Subcutaneous adipose tissue (tissue), 4 donors: ENCODE measurements around the gene KLHL6. TPM values are rescaled to one million over a fixed set of nuclear protein-coding genes. Genes with fewer than 3 reads are reported as not detected.

Experiments used
- total RNA-seq, 4 donors: library from RNA; depleted of rRNA; stranded (reverse); fragments of >200 nt; gene quantifications; one replicate each; pipeline ENCODE4 v1.1.0, GENCODE V29; 2016
- TF ChIP-seq, protein P1 (sequence below): fragments of 450-650 bp; IDR thresholded peaks from one replicate; pipeline ENCODE4 v1.5.1; 2016; ENCODE audit warnings: low read depth, mild to moderate bottlenecking, control low read depth, antibody characterized with exemption, moderate library complexity

KLHL6 gene
- total RNA-seq, 4 donors from 2014 or later: 2.4 to 18.7 (median 3.4) TPM

DNA sequence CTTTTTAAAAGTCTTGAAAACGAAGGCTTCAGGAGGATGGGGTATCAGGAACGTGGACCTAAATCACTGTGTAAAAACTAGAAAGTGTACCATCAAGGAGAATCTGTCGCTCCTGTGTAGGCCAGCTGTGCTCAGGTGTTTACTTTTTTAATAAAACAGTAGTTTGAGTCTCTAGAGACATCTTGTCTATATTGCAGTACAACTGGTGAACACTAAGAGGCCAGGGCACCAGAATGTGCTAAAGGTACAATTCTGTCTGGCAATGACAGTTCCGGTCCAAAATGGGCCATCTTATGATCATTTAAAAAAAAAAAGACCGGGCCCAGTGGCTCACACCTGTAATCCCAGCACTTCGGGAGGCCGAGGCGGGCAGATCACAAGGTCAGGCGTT is 65.3 kb downstream of the KLHL6 start:
- TF ChIP-seq, protein P1, sequence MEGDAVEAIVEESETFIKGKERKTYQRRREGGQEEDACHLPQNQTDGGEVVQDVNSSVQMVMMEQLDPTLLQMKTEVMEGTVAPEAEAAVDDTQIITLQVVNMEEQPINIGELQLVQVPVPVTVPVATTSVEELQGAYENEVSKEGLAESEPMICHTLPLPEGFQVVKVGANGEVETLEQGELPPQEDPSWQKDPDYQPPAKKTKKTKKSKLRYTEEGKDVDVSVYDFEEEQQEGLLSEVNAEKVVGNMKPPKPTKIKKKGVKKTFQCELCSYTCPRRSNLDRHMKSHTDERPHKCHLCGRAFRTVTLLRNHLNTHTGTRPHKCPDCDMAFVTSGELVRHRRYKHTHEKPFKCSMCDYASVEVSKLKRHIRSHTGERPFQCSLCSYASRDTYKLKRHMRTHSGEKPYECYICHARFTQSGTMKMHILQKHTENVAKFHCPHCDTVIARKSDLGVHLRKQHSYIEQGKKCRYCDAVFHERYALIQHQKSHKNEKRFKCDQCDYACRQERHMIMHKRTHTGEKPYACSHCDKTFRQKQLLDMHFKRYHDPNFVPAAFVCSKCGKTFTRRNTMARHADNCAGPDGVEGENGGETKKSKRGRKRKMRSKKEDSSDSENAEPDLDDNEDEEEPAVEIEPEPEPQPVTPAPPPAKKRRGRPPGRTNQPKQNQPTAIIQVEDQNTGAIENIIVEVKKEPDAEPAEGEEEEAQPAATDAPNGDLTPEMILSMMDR: no peak

DNA sequence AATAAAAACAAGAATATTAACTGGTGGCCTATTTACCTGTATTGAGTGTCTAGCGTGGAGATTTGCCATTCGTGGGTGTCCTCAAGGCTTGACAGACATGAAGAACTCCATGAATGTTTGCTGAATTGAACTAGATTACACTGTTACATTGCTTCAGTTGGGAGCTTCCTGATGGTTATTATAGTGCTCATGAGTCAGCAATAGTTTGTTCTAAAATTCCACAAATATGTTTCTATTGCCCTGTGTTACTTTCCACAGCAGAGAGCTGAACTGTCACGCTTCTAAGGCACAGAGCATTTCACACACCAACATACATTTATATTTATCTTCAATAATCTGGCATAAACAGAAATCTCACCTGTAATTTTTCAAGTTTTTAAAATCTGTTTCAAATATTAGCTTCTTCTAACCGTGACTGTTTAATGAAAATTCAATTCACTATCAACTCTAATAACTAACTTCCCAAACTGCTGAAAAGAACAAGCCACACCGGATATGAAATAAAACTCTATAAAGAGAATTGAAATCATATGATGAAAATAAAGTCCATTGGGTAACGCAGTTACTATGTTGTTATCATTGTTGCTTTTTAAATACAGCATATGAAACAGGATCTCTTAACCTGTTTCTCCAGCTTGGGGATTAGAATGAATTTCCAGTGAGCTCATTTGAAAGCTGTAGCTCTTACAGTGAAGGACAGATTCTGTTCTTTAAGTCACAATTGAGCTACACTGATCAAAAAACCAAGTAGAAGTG is 65.9 kb downstream of the KLHL6 start:
- TF ChIP-seq, protein P1: no peak

DNA sequence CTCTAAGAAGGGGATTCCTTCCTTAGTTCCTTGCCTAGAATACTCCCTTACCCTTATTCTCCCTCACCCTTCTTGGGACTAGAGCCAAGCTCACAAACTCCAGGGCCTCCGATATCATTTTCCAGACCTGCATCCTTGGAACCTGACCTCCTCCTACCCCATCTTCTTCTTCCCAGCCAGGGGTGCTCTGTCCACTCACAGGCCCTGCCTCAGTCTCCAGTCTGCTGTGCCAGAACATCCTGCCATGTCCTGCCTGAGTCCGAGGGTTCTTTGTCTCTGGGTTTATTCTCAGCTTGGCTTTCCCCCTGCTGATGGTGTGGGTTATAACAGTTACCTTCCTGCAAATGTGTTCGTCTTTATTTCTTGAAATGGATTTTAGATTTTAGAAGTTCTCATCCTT is 67.2 kb downstream of the KLHL6 start:
- TF ChIP-seq, protein P1: no peak

DNA sequence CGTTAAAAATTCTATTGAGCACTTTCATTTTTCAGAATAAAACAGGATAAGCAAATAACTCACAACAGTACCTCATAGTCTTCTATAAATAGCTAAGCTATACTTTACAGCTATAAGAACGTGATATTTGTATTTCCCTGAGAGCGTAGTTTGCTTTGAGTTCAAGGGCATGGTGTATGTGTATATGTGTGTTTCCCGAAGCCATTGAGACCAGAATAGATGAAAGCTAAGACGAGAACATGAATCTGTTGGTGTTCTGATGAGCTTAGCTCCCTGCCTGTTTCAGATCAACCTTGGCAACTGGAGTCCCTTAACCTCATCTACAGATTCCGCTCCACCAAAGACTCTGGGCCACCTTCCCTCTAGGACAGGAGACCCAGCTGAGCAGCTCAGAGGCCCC is 67.6 kb downstream of the KLHL6 start:
- TF ChIP-seq, protein P1: no peak

DNA sequence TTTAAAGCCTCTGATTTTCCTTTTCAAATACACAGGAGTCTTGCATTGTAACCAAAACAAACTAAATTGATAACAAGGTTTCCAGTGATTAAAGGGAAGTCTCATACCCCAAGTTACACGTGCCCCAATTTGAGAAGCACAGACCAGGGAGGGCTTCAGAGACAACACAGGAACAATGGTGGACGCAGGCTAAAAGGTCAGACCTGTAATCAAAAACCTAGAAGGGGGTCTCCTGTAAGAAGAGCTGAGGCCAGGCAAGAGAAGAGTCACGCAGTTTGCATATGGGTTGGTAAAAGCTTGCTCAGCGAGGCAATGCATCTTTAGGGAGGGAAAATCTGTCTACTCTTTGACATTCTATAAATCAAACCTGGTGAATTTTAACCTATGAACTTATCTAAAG is 68.5 kb downstream of the KLHL6 start:
- TF ChIP-seq, protein P1: no peak

DNA sequence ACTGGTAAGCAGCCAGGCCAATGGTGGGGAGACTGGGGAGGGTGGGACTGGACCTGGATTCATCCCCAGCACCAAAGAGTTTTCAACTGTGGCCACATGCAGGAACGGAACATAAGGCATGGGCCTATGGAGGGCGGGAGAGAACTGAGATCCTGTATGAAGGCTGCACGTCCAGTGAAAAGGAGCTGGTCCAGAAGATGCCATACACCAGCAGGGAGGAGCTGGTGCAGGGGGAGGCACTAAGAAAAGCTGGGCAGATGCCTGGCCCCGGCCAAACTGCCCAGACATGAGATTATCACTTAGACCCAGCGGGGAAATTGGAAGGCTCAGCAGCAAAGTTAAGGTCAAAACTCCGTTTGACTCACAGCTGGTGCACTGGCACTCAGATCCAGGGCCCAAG is 69.0 kb downstream of the KLHL6 start:
- TF ChIP-seq, protein P1: no peak

DNA sequence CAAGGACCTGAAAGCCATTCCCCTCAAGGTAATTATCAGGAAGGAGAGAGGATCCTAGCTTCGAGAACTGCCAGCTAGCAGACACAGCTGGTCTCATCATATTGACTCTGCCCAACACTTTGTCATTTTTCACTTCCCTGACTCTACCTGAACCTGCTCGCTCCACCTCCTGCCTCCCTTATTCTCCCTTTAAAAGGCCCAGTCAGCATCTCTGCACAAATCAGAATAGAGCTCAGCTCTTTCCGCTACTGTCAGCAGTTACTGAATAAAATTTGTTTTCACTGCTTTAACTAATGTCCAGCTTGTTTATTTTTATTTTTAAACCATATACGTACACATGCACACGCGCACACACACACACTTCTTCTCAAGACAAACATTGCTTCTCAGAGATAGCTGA is 69.9 kb downstream of the KLHL6 start:
- TF ChIP-seq, protein P1: no peak
